Natural killer cell (primary cell): ENCODE results near the gene SMG6. TPM values are rescaled to one million over a fixed set of nuclear protein-coding genes. Genes with fewer than 3 reads are reported as not detected.

Experiments
- ATAC-seq, 3 donors: fragments of 150-1000 bp in 2 of 3; fragments of 200-7000 bp in 1 of 3; cut with Tn5 transposase; 1 replicate in 1 of 3; 2 replicates in 2 of 3; pipeline ENCODE4 v1.10.0; 2021; ENCODE audit warnings: mild to moderate bottlenecking in 2 of 3, moderate library complexity in 2 of 3
- DNase-seq, 2 donors: peaks; one replicate each; pipeline versions ENCODE4 v3.0.0 to v3.0.0-alpha.2; 2013 to 2021; ENCODE audit warnings: mixed read lengths in 1 of 2
- H3K27ac ChIP-seq: one replicate; pipeline ENCODE4 v1.5.1; 2013; ENCODE audit warnings: mild to moderate bottlenecking, low read length
- H3K27me3 ChIP-seq: one replicate; pipeline ENCODE4 v1.6.1; 2013; ENCODE audit warnings: low read length; ENCODE audit not compliant: control insufficient read depth, insufficient read depth
- H3K36me3 ChIP-seq: one replicate; pipeline ENCODE4 v1.6.1; 2013; ENCODE audit warnings: low read length; ENCODE audit not compliant: control insufficient read depth, insufficient read depth
- H3K4me1 ChIP-seq: one replicate; pipeline ENCODE4 v1.6.1; 2013; ENCODE audit warnings: low read length; ENCODE audit not compliant: control insufficient read depth, insufficient read depth
- H3K4me3 ChIP-seq: one replicate; pipeline ENCODE4 v1.5.1; 2013; ENCODE audit warnings: low read length
- H3K9me3 ChIP-seq: one replicate; pipeline ENCODE4 v1.6.1; 2013; ENCODE audit warnings: low read length; ENCODE audit not compliant: control insufficient read depth, insufficient read depth
- H3K27ac Mint-ChIP-seq, 2 donors: one replicate each; pipeline ENCODE4 v1.8.0; 2022; ENCODE audit warnings: mild to moderate bottlenecking in 2 of 2, mixed read lengths in 2 of 2, moderate library complexity in 1 of 2
- H3K27me3 Mint-ChIP-seq, 2 donors: one replicate each; pipeline ENCODE4 v1.8.0; 2022; ENCODE audit warnings: low read depth in 2 of 2, mixed read lengths in 2 of 2
- H3K36me3 Mint-ChIP-seq: one replicate; pipeline ENCODE4 v1.8.0; 2022; ENCODE audit warnings: mixed read lengths
- H3K4me1 Mint-ChIP-seq, 2 donors: one replicate each; pipeline ENCODE4 v1.8.0; 2022; ENCODE audit warnings: mixed read lengths in 2 of 2
- H3K4me3 Mint-ChIP-seq: one replicate; pipeline ENCODE4 v1.8.0; 2022; ENCODE audit warnings: mild to moderate bottlenecking, moderate library complexity, mixed read lengths
- H3K9me3 Mint-ChIP-seq, 2 donors: one replicate each; pipeline ENCODE4 v1.8.0; 2022; ENCODE audit warnings: mixed read lengths in 2 of 2
- WGBS: methylation state at CpG from one replicate; pipeline ENCODE4 v1.1.7; 2013; ENCODE audit warnings: missing lambda C conversion rate; ENCODE audit not compliant: insufficient coverage; 5-methylcytosine and 5-hydroxymethylcytosine counted together
- intact Hi-C: fragments of 100-400 bp; cut with micrococcal nuclease; formaldehyde crosslinking; loops from one replicate; pipeline ENCODE4 v1.14.2; 2022
- total RNA-seq, 4 donors: library from RNA; stranded (reverse); fragments of 120-200 nt in 1 of 4; gene quantifications; one replicate each; pipeline versions ENCODE4 v1.2.3 to v1.2.4, GENCODE V29; 2013 to 2022
- TF ChIP-seq, protein P1 (sequence below): fragments of 200-600 bp; IDR thresholded peaks from one replicate; pipeline ENCODE4 v1.8.0; 2022; ENCODE audit warnings: antibody characterized with exemption

SMG6 gene
- total RNA-seq, 3 donors from 2014 or later (not counting 1 experiment from before 2014, with no cell fraction given): 41.6 to 49.4 (median 48.2) TPM

DNA sequence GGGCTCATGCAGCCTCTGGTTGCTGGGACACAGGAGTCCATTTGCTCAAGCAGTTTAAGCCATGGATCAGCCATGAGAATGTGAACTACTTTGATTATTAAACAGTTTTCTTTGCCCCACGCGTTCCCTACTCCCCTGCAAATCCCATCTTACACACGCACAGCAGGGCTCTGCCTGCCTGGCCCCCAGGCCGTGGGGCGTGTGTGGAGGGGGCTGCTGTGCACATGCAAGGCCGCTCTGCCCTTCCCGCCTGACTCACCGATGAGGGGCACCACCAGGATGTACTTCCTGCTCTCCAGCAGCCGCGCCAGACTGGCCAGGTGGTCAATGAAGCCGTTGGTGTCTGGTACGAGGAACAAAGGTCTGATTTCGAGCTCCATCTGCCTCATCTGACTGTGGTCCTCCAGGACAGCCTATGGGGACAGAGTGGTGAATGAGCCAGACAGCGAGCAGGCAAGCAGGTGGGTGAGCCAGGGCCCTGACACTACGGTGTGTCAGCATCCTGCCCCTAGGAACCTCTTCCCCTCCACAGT is 235.0 kb downstream of the SMG6 start:
- WGBS: 67% methylated on average over 15 of the region's 15 CpGs
- no peaks in the 10 kb centered on the region for H3K9me3 Mint-ChIP-seq
- intact Hi-C loops: no loop called here
- Histone ChIP-seq H3K27me3 (no peaks in the 10 kb centered on the region), H3K9me3 (no peaks in the 10 kb centered on the region), H3K27ac (no peak overlapping the region), H3K36me3 (peaks cover 27% of the 10 kb centered on the region), H3K4me3 (no peak overlapping the region), H3K4me1 (peaks cover 44% of the 10 kb centered on the region)
- TF ChIP-seq, protein P1, sequence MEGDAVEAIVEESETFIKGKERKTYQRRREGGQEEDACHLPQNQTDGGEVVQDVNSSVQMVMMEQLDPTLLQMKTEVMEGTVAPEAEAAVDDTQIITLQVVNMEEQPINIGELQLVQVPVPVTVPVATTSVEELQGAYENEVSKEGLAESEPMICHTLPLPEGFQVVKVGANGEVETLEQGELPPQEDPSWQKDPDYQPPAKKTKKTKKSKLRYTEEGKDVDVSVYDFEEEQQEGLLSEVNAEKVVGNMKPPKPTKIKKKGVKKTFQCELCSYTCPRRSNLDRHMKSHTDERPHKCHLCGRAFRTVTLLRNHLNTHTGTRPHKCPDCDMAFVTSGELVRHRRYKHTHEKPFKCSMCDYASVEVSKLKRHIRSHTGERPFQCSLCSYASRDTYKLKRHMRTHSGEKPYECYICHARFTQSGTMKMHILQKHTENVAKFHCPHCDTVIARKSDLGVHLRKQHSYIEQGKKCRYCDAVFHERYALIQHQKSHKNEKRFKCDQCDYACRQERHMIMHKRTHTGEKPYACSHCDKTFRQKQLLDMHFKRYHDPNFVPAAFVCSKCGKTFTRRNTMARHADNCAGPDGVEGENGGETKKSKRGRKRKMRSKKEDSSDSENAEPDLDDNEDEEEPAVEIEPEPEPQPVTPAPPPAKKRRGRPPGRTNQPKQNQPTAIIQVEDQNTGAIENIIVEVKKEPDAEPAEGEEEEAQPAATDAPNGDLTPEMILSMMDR: no peak
- H3K27ac Mint-ChIP-seq: no peak overlapping the region
- DNase-seq: no peak
- H3K36me3 Mint-ChIP-seq: no peaks in the 10 kb centered on the region
- no peak for ATAC-seq
- no peaks in the 10 kb centered on the region for H3K27me3 Mint-ChIP-seq
- peaks cover 10 to 24% of the 10 kb centered on the region in 2 donors for H3K4me1 Mint-ChIP-seq
- H3K4me3 Mint-ChIP-seq: no peak overlapping the region

DNA sequence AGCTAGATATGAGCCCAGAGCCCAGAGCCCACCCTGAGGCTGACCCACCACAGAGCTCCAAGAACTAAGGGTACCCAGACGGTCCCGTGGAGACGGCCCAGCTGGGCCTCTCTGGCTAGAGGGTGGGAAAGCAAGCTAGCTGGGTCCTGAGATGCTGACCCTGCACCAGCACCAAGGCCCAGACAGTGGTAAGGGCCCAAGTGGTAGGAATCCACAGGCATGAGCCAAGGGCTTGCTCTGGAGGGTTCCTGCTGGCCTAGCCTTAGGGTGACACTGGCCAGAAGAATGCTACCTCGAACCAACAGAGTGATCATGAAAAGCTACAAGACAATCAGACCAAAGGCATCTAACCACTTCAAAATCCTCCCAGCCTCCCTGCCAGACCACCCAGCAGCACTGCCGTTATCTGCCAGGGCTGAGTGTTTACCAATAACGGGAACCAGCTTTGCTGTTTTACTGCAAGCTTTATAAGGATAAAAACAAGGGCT is 235.5 kb downstream of the SMG6 start:
- WGBS: 83% methylated on average over 6 of the region's 6 CpGs
- H3K36me3 ChIP-seq: peaks cover 31% of the 10 kb centered on the region
- no peaks in the 10 kb centered on the region for H3K9me3 ChIP-seq
- peaks cover 10 to 27% of the 10 kb centered on the region in 2 donors for H3K4me1 Mint-ChIP-seq
- no peak for ATAC-seq
- peaks cover 45% of the 10 kb centered on the region for H3K4me1 ChIP-seq
- H3K27ac Mint-ChIP-seq: no peak overlapping the region
- no peaks in the 10 kb centered on the region for H3K36me3 Mint-ChIP-seq
- no peak overlapping the region for H3K27ac ChIP-seq
- H3K27me3 ChIP-seq: no peaks in the 10 kb centered on the region
- H3K4me3 ChIP-seq: no peak overlapping the region
- no peak for DNase-seq
- TF ChIP-seq, protein P1: no peak
- intact Hi-C loops: no loop called here
- no peaks in the 10 kb centered on the region for H3K27me3 Mint-ChIP-seq
- no peak overlapping the region for H3K4me3 Mint-ChIP-seq
- H3K9me3 Mint-ChIP-seq: no peaks in the 10 kb centered on the region

DNA sequence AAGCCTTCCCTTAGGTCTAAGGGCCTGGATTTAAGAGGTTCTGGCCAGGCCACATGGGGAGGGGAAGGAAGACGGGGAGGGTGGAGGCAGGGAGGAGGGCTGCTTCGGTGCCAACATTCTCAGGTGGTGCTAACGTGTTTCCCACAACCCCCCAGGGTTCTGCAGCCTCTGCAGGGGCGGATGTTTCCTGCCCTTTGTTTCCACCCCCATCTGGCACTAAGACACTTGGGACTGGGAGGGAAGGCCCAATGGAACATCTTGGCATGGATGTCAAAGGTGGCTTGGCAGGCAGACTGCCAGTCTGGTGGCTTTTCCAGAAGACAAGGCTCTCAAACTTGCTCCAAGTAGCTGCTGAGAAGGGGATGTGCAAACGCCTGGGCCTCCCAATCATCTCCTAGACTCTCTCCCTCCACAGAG is 236.0 kb downstream of the SMG6 start:
- Histone ChIP-seq H3K4me3 (no peak overlapping the region), H3K27ac (no peak overlapping the region), H3K9me3 (no peaks in the 10 kb centered on the region), H3K36me3 (peaks cover 31% of the 10 kb centered on the region), H3K27me3 (no peaks in the 10 kb centered on the region), H3K4me1 (peaks cover 45% of the 10 kb centered on the region)
- 36% methylated on average over 5 of the region's 5 CpGs for WGBS
- Mint-ChIP-seq H3K4me3 (no peak overlapping the region), H3K9me3 (no peaks in the 10 kb centered on the region), H3K36me3 (no peaks in the 10 kb centered on the region), H3K4me1 (peaks cover 10 to 31% of the 10 kb centered on the region in 2 donors), H3K27ac (no peak overlapping the region), H3K27me3 (no peaks in the 10 kb centered on the region)
- DNase-seq: no peak
- TF ChIP-seq, protein P1: no peak
- ATAC-seq: no peak
- intact Hi-C loops: no loop called here

DNA sequence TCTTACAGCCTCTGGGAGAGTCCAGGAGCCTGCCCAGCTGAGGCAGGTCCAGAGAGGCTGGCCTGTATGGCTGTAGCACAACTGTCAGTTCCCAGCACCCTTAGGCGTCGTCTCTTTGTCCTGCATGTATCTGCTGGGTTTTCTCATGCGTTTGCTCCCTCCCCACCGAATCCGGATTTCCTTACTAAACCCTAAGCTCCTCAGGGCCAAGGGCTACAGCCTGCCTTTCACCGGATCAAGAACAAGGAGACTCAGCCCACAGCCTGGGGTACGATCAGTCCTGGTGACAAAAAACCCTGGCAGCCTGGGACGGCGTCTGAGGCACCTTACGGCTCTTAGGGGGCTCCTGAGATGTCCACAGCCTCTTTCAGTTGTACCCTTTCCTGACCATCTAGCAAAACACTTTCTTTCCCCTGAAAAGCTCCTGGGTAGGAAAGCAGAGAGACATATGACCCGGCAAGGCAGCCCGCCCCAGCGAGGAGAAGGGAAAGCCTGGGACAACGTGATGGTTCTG is 236.5 kb downstream of the SMG6 start:
- Mint-ChIP-seq H3K9me3 (no peaks in the 10 kb centered on the region), H3K36me3 (no peaks in the 10 kb centered on the region), H3K4me1 (peaks cover 10 to 34% of the 10 kb centered on the region in 2 donors), H3K27me3 (no peaks in the 10 kb centered on the region), H3K4me3 (no peak overlapping the region), H3K27ac (no peak overlapping the region)
- no peak for DNase-seq
- no peaks in the 10 kb centered on the region for H3K9me3 ChIP-seq
- intact Hi-C loops: no loop called here
- peaks cover 45% of the 10 kb centered on the region for H3K4me1 ChIP-seq
- H3K36me3 ChIP-seq: peaks cover 31% of the 10 kb centered on the region
- no peak overlapping the region for H3K4me3 ChIP-seq
- no peak for ATAC-seq
- WGBS: 96% methylated on average over 14 of the region's 14 CpGs
- TF ChIP-seq, protein P1: no peak
- H3K27ac ChIP-seq: no peak overlapping the region
- H3K27me3 ChIP-seq: no peaks in the 10 kb centered on the region
